Activated CD4-positive, alpha-beta memory T cell treated with anti-CD3 and anti-CD28 coated beads for 36 hours (primary cell): ENCODE measurements around the gene E2F1. TPM values are rescaled to one million over a fixed set of nuclear protein-coding genes. Genes with fewer than 3 reads are reported as not detected.

ENCODE experiments used
- CTCF ChIA-PET: fragments of 350-600 bp; sonication (Branson Sonifier 250); formaldehyde crosslinking; loops from one replicate; lab custom pipeline; 2021; ENCODE audit warnings: antibody characterized with exemption, inconsistent platforms; lab: Charles Lee
- POLR2A ChIA-PET: fragments of 350-600 bp; sonication (Branson Sonifier 250); formaldehyde crosslinking; loops from one replicate; lab custom pipeline; 2021; ENCODE audit warnings: antibody characterized with exemption; lab: Charles Lee
- DNase-seq: peaks from one replicate; pipeline ENCODE4 v3.0.0-alpha.2; 2020
- H3K27ac Mint-ChIP-seq: one replicate; pipeline ENCODE4 v1.8.0; 2021; ENCODE audit warnings: mixed read lengths
- H3K27me3 Mint-ChIP-seq: one replicate; pipeline ENCODE4 v1.8.0; 2021; ENCODE audit warnings: mixed read lengths
- H3K36me3 Mint-ChIP-seq: one replicate; pipeline ENCODE4 v1.8.0; 2021; ENCODE audit warnings: mixed read lengths
- H3K4me1 Mint-ChIP-seq: one replicate; pipeline ENCODE4 v1.8.0; 2021; ENCODE audit warnings: low read depth, mixed read lengths
- H3K4me3 Mint-ChIP-seq: one replicate; pipeline ENCODE4 v1.8.0; 2021; ENCODE audit warnings: mild to moderate bottlenecking, mixed read lengths
- H3K9me3 Mint-ChIP-seq: one replicate; pipeline ENCODE4 v1.8.0; 2021; ENCODE audit warnings: mixed read lengths
- intact Hi-C: fragments of 100-400 bp; cut with micrococcal nuclease; formaldehyde crosslinking; loops from one replicate; pipeline ENCODE4 v1.15.1; 2023
- total RNA-seq, 2 experiments: library from RNA; stranded (reverse); gene quantifications; one replicate each; pipeline ENCODE4 v1.2.3, GENCODE V29; 2021

E2F1 gene
- total RNA-seq, 2 experiments from 2014 or later, result 66.8 to 67.8 TPM

DNA sequence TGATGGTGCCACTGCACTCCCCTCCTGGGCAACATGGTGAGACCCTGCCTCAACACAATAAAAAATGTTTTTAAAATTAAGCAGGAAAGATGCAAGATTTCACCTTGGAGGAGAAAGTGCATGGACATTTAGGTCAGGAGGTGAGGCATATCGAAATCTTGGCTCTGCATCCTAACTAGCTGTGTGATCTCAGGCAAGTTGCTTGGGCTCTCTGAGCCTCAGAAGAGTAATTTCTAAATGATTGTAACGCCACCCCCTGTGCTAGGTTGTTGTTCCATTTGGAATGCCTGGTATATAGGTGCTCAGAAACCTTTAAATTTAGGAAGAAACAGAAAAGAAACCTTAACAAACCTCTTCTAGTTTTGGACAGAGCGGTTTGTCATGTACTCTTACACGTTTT is 60.0 kb downstream of the E2F1 start:
- ChIA-PET POLR2A (no interaction called here), CTCF (interaction anchor here (0.5 to 0.9 kb wide), 3 partner anchors 14 to 150 kb away, joined by 3 read pairs; no protein-coding TSS in a partner anchor)
- DNase-seq, result no peak
- Mint-ChIP-seq H3K27me3 (no peaks in the 10 kb centered on the region), H3K4me3 (no peak overlapping the region), H3K4me1 (peaks cover 22% of the 10 kb centered on the region), H3K9me3 (no peaks in the 10 kb centered on the region), H3K27ac (no peak overlapping the region), H3K36me3 (peaks cover 47% of the 10 kb centered on the region)
- intact Hi-C loops, result no loop called here

Other genes starting within 250 kb of the E2F1 start
- gene SNTA1, start 242.6 kb downstream of the E2F1 start, total RNA-seq, result 1 to 10 TPM; 5.6 to 5.7 TPM
- 10 to 100 TPM; 10.9 to 12.9 TPM for gene CBFA2T2, start 196.3 kb downstream of the E2F1 start, total RNA-seq
- under 1 TPM; 0.26 to 0.31 TPM for gene C20orf144, start 24.1 kb downstream of the E2F1 start, total RNA-seq
- 1 to 10 TPM; 1.8 to 2.3 TPM for gene ACTL10, start 19.4 kb downstream of the E2F1 start, total RNA-seq
- 10 to 100 TPM; 21.0 to 22.7 TPM for gene NECAB3, start 12.0 kb downstream of the E2F1 start, total RNA-seq
- gene PXMP4, start 33.9 kb upstream of the E2F1 start, total RNA-seq, result 10 to 100 TPM in 1 of 2 experiments, 1 to 10 TPM in 1; 8.7 to 11.6 TPM
- gene ZNF341, start 45.6 kb upstream of the E2F1 start, total RNA-seq, result 1 to 10 TPM; 5.9 TPM
- 10 to 100 TPM; 93.9 to 94.8 TPM for gene CHMP4B, start 125.0 kb upstream of the E2F1 start, total RNA-seq